Activated CD4-positive, alpha-beta T cell treated with anti-CD3 and anti-CD28 coated beads, Interleukin-2, amount 10 ng/mL, durations not matched to agents 7 days and 5 days (primary cell): ENCODE measurements around the gene ENAH. TPM values are rescaled to one million over a fixed set of nuclear protein-coding genes. Genes with fewer than 3 reads are reported as not detected.

ENCODE experiments used
- CTCF ChIA-PET: fragments of 350-600 bp; sonication (Branson Sonifier 250); formaldehyde crosslinking; loops from one replicate; lab custom pipeline; 2021; ENCODE audit warnings: antibody characterized with exemption; lab: Charles Lee
- POLR2A ChIA-PET: fragments of 350-600 bp; sonication (Branson Sonifier 250); formaldehyde crosslinking; loops from one replicate; lab custom pipeline; 2021; ENCODE audit warnings: antibody characterized with exemption; lab: Charles Lee
- DNase-seq: peaks from one replicate; pipeline ENCODE4 v3.0.0-alpha.2; 2020
- H3K27ac Mint-ChIP-seq: one replicate; pipeline ENCODE4 v1.8.0; 2021; ENCODE audit warnings: mild to moderate bottlenecking, moderate library complexity, mixed read lengths
- H3K27me3 Mint-ChIP-seq: one replicate; pipeline ENCODE4 v1.8.0; 2021; ENCODE audit warnings: mixed read lengths
- H3K36me3 Mint-ChIP-seq: one replicate; pipeline ENCODE4 v1.8.0; 2021; ENCODE audit warnings: low read depth, mixed read lengths
- H3K4me1 Mint-ChIP-seq: one replicate; pipeline ENCODE4 v1.8.0; 2021; ENCODE audit warnings: mixed read lengths
- H3K4me3 Mint-ChIP-seq: one replicate; pipeline ENCODE4 v1.8.0; 2021; ENCODE audit warnings: mild to moderate bottlenecking, moderate library complexity, mixed read lengths
- H3K9me3 Mint-ChIP-seq: one replicate; pipeline ENCODE4 v1.8.0; 2021; ENCODE audit warnings: mixed read lengths
- total RNA-seq, 2 experiments: library from RNA; stranded (reverse); gene quantifications; one replicate each; pipeline ENCODE4 v1.2.3, GENCODE V29; 2021

The ENAH gene
- total RNA-seq, 2 experiments from 2014 or later: not detected

DNA sequence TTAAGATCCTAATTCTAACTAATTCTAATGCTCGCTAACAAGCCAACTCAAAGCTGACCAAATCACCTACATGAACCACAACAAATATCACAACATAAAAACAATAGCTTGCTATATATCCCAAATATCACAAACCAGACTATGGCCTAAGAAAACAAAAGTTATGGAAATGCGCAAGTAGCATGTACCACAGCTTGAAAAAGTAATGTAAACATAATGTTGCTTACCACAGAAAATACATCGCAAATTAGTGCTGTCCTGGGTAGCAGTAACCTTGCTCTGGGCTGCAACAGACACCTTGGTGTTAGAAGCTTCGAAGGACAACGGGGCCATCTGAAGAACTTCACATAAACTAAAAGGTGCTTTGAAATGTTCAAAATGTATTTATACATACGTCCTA is 117.6 kb downstream of the ENAH start:
- Mint-ChIP-seq H3K27ac (no peak overlapping the region), H3K9me3 (no peaks in the 10 kb centered on the region), H3K4me1 (no peaks in the 10 kb centered on the region), H3K36me3 (no peaks in the 10 kb centered on the region), H3K4me3 (no peak overlapping the region), H3K27me3 (peaks cover 52% of the 10 kb centered on the region)
- ChIA-PET CTCF (no interaction called here), POLR2A (no interaction called here)
- DNase-seq: no peak

- Mint-ChIP-seq H3K4me3 (no peak overlapping the region), H3K9me3 (no peaks in the 10 kb centered on the region), H3K27ac (no peak overlapping the region), H3K27me3 (peaks cover 52% of the 10 kb centered on the region), H3K4me1 (no peaks in the 10 kb centered on the region), H3K36me3 (no peaks in the 10 kb centered on the region)
- DNase-seq: no peak
- POLR2A ChIA-PET: no interaction called here
- CTCF ChIA-PET: interaction anchor here (0.6 kb wide), 1 partner anchor 275 kb away, joined by 3 read pairs; the partner anchor contains the start of gene EPHX1
Measured at GRCh38 chr1:225534772-225535171, 118.2 kb downstream of the ENAH start.

GRCh38 chr1:225534135-225534534 is 118.8 kb downstream of the ENAH start:
- POLR2A ChIA-PET: no interaction called here
- no peak for DNase-seq
- no peak overlapping the region for H3K4me3 Mint-ChIP-seq
- H3K9me3 Mint-ChIP-seq: no peaks in the 10 kb centered on the region
- no peak overlapping the region for H3K27ac Mint-ChIP-seq
- H3K36me3 Mint-ChIP-seq: no peaks in the 10 kb centered on the region
- no peaks in the 10 kb centered on the region for H3K4me1 Mint-ChIP-seq
- peaks cover 47% of the 10 kb centered on the region for H3K27me3 Mint-ChIP-seq
- CTCF ChIA-PET: interaction anchor here (0.6 kb wide), 1 partner anchor 276 kb away, joined by 3 read pairs; the partner anchor contains the start of gene EPHX1

DNA sequence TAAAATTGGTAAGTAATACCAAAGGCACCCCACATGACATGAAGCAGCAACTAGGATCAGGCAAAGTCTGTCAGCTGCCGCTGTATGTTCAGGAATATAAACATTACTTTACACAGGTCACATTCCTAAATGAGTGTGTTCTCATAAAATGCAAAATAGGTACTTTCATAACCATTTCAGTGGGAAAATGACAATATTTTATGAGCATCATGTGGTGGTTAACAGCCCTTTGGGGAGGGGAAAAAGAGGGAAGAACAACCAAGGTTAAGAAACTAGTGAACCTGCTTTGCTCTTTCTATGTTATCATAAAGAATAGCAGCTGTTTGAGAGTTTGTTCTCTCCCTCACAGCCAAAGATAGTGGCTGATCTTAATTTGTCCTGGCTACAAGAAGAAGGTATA is 119.7 kb downstream of the ENAH start:
- Mint-ChIP-seq H3K27me3 (peaks cover 40% of the 10 kb centered on the region), H3K4me3 (no peak overlapping the region), H3K36me3 (no peaks in the 10 kb centered on the region), H3K4me1 (no peaks in the 10 kb centered on the region), H3K27ac (no peak overlapping the region), H3K9me3 (no peaks in the 10 kb centered on the region)
- DNase-seq: no peak
- POLR2A ChIA-PET: no interaction called here
- CTCF ChIA-PET: no interaction called here

- Mint-ChIP-seq H3K4me1 (no peaks in the 10 kb centered on the region), H3K27me3 (peaks cover 36% of the 10 kb centered on the region), H3K4me3 (no peak overlapping the region), H3K36me3 (no peaks in the 10 kb centered on the region), H3K27ac (no peak overlapping the region), H3K9me3 (no peaks in the 10 kb centered on the region)
- DNase-seq: no peak
- POLR2A ChIA-PET: no interaction called here
- CTCF ChIA-PET: no interaction called here
Measured at GRCh38 chr1:225532240-225532944, 120.5 kb downstream of the ENAH start.

- Mint-ChIP-seq H3K36me3 (no peaks in the 10 kb centered on the region), H3K27me3 (peaks cover 26% of the 10 kb centered on the region), H3K4me3 (no peak overlapping the region), H3K4me1 (no peaks in the 10 kb centered on the region), H3K27ac (no peak overlapping the region), H3K9me3 (no peaks in the 10 kb centered on the region)
- CTCF ChIA-PET: no interaction called here
- POLR2A ChIA-PET: no interaction called here
- no peak for DNase-seq
Measured at GRCh38 chr1:225529726-225530125, 123.2 kb downstream of the ENAH start.

DNA sequence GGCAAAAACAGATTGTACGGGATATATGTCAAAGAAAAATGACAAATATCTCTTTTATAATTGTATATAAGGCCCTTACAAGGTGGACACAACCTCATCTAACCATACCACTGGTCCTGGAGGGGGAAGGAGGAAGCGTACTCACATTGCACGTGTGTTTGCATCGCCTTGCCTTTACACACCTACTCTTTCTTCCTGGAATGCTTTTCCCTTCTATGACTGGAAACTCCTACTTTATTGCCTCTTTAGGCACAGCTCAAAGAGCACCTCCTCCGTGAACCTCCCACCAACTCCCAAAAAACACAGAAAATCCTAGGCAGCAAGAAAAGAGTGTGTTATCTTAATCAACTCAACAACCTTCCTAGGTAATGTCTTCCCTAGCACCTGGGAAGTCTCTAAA is 125.3 kb downstream of the ENAH start:
- Mint-ChIP-seq H3K4me3 (no peak overlapping the region), H3K27me3 (peaks cover 17% of the 10 kb centered on the region), H3K27ac (no peak overlapping the region), H3K9me3 (no peaks in the 10 kb centered on the region), H3K4me1 (no peaks in the 10 kb centered on the region), H3K36me3 (no peaks in the 10 kb centered on the region)
- ChIA-PET POLR2A (no interaction called here), CTCF (no interaction called here)
- DNase-seq: no peak

DNA sequence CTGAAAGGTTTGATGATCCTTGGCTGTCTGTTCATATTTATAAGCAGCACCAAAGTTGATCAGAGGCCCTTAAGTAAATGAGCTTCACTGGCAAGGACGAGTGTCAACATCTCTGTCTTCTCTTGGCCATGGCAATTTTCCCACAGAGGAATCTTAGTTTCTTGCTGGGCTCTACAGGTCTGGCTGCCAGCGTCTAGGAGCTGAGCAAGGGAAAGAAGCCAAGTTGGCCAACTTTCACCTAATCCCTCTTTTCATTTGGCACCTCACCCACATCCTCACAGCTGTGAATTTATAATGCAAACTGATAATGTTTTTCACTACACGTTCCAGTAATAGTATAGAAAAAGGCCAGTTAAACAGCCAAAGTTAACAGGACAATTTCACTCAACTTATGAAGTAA is 126.0 kb downstream of the ENAH start:
- H3K27me3 Mint-ChIP-seq: peaks cover 15% of the 10 kb centered on the region
- H3K9me3 Mint-ChIP-seq: no peaks in the 10 kb centered on the region
- no peaks in the 10 kb centered on the region for H3K4me1 Mint-ChIP-seq
- no peak overlapping the region for H3K4me3 Mint-ChIP-seq
- H3K27ac Mint-ChIP-seq: no peak overlapping the region
- ChIA-PET CTCF (interaction anchor here (0.7 kb wide), 1 partner anchor 12 kb away, joined by 3 read pairs; no protein-coding TSS in a partner anchor), POLR2A (no interaction called here)
- no peaks in the 10 kb centered on the region for H3K36me3 Mint-ChIP-seq
- DNase-seq: no peak

DNA sequence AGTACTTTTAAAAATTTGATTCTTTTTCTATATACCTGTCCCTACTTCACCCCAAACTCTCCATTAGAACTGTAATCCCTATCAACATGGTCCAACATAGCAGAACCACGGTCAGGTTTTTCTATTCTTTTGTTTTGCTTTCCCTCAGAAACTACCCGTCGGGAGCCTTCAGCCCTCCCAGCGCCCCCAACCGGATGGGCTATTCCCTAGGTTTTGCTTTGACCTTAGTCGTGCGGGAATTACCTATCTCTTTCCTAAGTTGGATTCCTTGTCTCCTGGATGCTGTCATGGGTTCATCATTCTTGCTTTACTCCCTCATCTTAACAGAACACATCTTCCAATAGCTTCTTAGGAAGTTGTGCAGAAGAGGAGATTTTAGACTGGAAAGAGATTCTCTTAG is 127.5 kb downstream of the ENAH start:
- ChIA-PET CTCF (no interaction called here), POLR2A (no interaction called here)
- no peak for DNase-seq
- H3K27ac Mint-ChIP-seq: no peak overlapping the region
- no peak overlapping the region for H3K4me3 Mint-ChIP-seq
- H3K27me3 Mint-ChIP-seq: peaks cover 2% of the 10 kb centered on the region
- no peaks in the 10 kb centered on the region for H3K9me3 Mint-ChIP-seq
- H3K36me3 Mint-ChIP-seq: no peaks in the 10 kb centered on the region
- H3K4me1 Mint-ChIP-seq: no peaks in the 10 kb centered on the region

GRCh38 chr1:225524570-225524969 is 128.4 kb downstream of the ENAH start:
- H3K9me3 Mint-ChIP-seq: no peaks in the 10 kb centered on the region
- peaks cover 2% of the 10 kb centered on the region for H3K27me3 Mint-ChIP-seq
- no peak for DNase-seq
- H3K4me1 Mint-ChIP-seq: no peaks in the 10 kb centered on the region
- no peaks in the 10 kb centered on the region for H3K36me3 Mint-ChIP-seq
- POLR2A ChIA-PET: no interaction called here
- H3K27ac Mint-ChIP-seq: no peak overlapping the region
- CTCF ChIA-PET: no interaction called here
- no peak overlapping the region for H3K4me3 Mint-ChIP-seq

DNA sequence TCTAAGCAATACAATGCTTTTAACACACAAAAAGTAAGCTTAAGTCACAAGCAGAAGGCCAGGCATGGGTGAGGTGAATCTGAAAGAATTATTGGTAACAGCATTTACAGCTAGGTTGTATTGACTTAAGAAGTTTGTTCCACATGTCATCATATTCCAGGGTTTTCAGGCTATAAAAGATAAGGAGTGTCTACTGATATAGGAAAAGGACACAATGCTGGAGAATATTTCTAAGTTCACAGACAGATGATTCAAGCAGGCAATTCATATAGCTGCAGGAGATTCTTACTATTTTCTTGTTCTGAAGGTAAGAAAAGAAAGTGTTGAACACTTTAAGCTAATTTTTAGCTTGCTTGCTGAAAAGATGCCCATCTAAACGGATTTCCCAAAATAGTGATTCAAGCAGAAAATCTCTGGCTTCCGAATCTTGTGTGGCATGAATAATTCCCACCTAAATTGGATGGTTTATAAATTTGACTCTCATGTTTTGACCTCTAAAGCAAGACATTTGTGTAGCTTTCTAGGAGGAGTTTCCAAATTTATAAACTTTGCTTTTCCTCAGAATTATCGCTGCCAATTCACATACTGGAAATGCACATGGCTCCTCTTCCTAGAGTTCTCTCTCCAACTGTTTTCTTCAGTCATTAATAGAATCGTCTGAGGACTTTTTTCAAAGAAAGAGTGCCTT is 129.5 kb downstream of the ENAH start:
- no peak overlapping the region for H3K4me3 Mint-ChIP-seq
- H3K36me3 Mint-ChIP-seq: no peaks in the 10 kb centered on the region
- H3K4me1 Mint-ChIP-seq: no peaks in the 10 kb centered on the region
- POLR2A ChIA-PET: no interaction called here
- CTCF ChIA-PET: no interaction called here
- H3K9me3 Mint-ChIP-seq: no peaks in the 10 kb centered on the region
- DNase-seq: no peak
- peaks cover 6% of the 10 kb centered on the region for H3K27me3 Mint-ChIP-seq
- no peak overlapping the region for H3K27ac Mint-ChIP-seq

- H3K27me3 Mint-ChIP-seq: peaks cover 7% of the 10 kb centered on the region
- H3K4me1 Mint-ChIP-seq: no peaks in the 10 kb centered on the region
- ChIA-PET CTCF (no interaction called here), POLR2A (no interaction called here)
- no peak for DNase-seq
- no peak overlapping the region for H3K27ac Mint-ChIP-seq
- H3K36me3 Mint-ChIP-seq: no peaks in the 10 kb centered on the region
- no peak overlapping the region for H3K4me3 Mint-ChIP-seq
- no peaks in the 10 kb centered on the region for H3K9me3 Mint-ChIP-seq
Measured at GRCh38 chr1:225522588-225523262, 130.2 kb downstream of the ENAH start.

DNA sequence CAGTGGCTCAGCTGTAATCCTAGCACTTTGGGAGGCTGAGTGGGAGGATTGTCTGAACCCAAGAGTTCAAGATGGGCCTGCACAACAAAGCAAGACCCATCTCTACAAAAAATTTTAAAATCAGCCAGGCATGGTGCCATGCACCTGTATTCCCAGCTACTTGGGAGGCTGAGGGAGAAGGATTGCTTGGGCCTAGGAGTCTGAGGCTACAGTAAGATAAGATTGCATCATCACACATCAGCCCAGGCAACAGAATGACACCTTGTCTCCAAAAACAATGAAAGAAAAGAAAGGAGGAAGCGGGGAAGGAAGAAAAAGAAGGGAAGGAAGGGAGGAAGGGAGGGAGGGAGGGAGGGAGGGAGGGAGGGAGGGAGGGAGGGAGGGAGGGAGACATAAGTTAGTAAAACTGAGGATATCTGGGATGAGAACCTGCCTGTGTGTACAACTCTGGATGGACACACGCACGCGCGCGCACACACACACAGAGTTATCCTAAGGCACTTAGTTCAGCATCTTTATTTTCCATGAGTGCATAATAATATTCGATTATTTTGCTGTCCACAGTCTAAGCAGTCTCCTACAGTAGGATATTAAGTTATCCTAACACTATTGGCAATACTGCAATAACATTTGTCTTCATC is 132.2 kb downstream of the ENAH start:
- CTCF ChIA-PET: no interaction called here
- H3K27ac Mint-ChIP-seq: no peak overlapping the region
- no peak for DNase-seq
- no peaks in the 10 kb centered on the region for H3K9me3 Mint-ChIP-seq
- POLR2A ChIA-PET: no interaction called here
- no peaks in the 10 kb centered on the region for H3K36me3 Mint-ChIP-seq
- no peaks in the 10 kb centered on the region for H3K4me1 Mint-ChIP-seq
- no peak overlapping the region for H3K4me3 Mint-ChIP-seq
- peaks cover 12% of the 10 kb centered on the region for H3K27me3 Mint-ChIP-seq
